Thyroid gland (tissue), 4 donors: Measurements from ENCODE around the gene SASH3.

Experiments used
- POLR2A ChIP-seq, 2 donors: fragments of 450-650 bp; IDR thresholded peaks; one replicate each; pipeline ENCODE4 v1.6.1; 2017; ENCODE audit warnings: antibody characterized with exemption in 2 of 2, mild to moderate bottlenecking in 2 of 2, moderate library complexity in 1 of 2
- TF ChIP-seq, protein P1 (sequence below), 6 experiments: fragments of 200-600 bp in 3 of 6; fragments of 450-650 bp in 3 of 6; sonication (generic) in 3 of 6; IDR thresholded peaks; one replicate each; pipeline ENCODE4 v1.5.1; 2016 to 2019; ENCODE audit warnings: antibody characterized with exemption in 6 of 6, mild to moderate bottlenecking in 2 of 6, inconsistent platforms in 1 of 6, moderate library complexity in 1 of 6

- TF ChIP-seq, protein P1, sequence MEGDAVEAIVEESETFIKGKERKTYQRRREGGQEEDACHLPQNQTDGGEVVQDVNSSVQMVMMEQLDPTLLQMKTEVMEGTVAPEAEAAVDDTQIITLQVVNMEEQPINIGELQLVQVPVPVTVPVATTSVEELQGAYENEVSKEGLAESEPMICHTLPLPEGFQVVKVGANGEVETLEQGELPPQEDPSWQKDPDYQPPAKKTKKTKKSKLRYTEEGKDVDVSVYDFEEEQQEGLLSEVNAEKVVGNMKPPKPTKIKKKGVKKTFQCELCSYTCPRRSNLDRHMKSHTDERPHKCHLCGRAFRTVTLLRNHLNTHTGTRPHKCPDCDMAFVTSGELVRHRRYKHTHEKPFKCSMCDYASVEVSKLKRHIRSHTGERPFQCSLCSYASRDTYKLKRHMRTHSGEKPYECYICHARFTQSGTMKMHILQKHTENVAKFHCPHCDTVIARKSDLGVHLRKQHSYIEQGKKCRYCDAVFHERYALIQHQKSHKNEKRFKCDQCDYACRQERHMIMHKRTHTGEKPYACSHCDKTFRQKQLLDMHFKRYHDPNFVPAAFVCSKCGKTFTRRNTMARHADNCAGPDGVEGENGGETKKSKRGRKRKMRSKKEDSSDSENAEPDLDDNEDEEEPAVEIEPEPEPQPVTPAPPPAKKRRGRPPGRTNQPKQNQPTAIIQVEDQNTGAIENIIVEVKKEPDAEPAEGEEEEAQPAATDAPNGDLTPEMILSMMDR (IDR thresholded peaks at IDR 0.05) = no peak
- TF ChIP-seq POLR2A (IDR thresholded peaks at IDR 0.05) = no peak
These were observed 43.8 kb downstream of the SASH3 start for GRCh38 chrX:129823522-129823921.
